Measurements from ENCODE around the gene ARSJ.

- TF ChIP-seq CTCF (IDR thresholded peaks at IDR 0.05) (no peak), POLR2A (IDR thresholded peaks at IDR 0.05) (no peak)
Observed at GRCh38 chr4:114015444-114015899, 36.0 kb upstream of the ARSJ start.

Measured in Peyer's patch (tissue), 4 donors.